H1 (cell line): ENCODE data around the gene ETV1. TPM values are rescaled to one million over a fixed set of nuclear protein-coding genes. Genes with fewer than 3 reads are reported as not detected.

Source experiments
- ASH2L ChIP-seq: fragments of 200-600, 300-600 bp; sonication (generic); IDR thresholded peaks from one replicate; pipeline ENCODE4 v1.7.1; 2017; ENCODE audit warnings: low read length
- ATF3 ChIP-seq: IDR thresholded peaks from 2 replicates; pipeline ENCODE4 v1.6.1; 2011; ENCODE audit warnings: low read depth, mild to moderate bottlenecking, low read length; ENCODE audit not compliant: insufficient read depth
- BCL11A ChIP-seq, 2 experiments: IDR thresholded peaks; one replicate each; pipeline ENCODE4 v1.6.1; 2011; ENCODE audit warnings: low read depth in 2 of 2, low read length in 2 of 2, mild to moderate bottlenecking in 2 of 2
- CBX8 ChIP-seq: fragments of 300-800, 300-1000 bp; sonication (generic); IDR thresholded peaks from 2 replicates; pipeline ENCODE4 v1.7.1; 2016; ENCODE audit warnings: low read depth, low read length, borderline replicate concordance
- CHD2 ChIP-seq: IDR thresholded peaks from 2 replicates; pipeline ENCODE4 v1.6.1; 2012; ENCODE audit warnings: low read length, improper control_type of control experiment
- GTF2F1 ChIP-seq: IDR thresholded peaks from 2 replicates; pipeline ENCODE4 v1.6.1; 2012; ENCODE audit warnings: low read depth, low read length, improper control_type of control experiment, borderline replicate concordance
- NRF1 ChIP-seq: IDR thresholded peaks from 2 replicates; pipeline ENCODE4 v1.6.1; 2011; ENCODE audit warnings: mild to moderate bottlenecking, low read depth, low read length, improper control_type of control experiment
- PHF8 ChIP-seq: fragments of 200-600 bp; sonication (generic); conservative IDR thresholded peaks from 2 replicates; pipeline ENCODE4 v1.7.1; 2012; ENCODE audit warnings: low read depth, mild to moderate bottlenecking, inconsistent platforms, low read length, moderate library complexity
- POLR2A ChIP-seq, 2 experiments: IDR thresholded peaks; 1 replicate in 1 of 2; 2 replicates in 1 of 2; pipeline ENCODE4 v1.6.1; 2011; ENCODE audit warnings: low read depth in 2 of 2, low read length in 2 of 2, mild to moderate bottlenecking in 2 of 2; ENCODE audit errors: control extremely low read depth in 1 of 2
- RBBP5 ChIP-seq: IDR thresholded peaks from 2 replicates; pipeline ENCODE4 v1.7.1; 2012; ENCODE audit warnings: low read depth, mild to moderate bottlenecking, inconsistent platforms, low read length, moderate library complexity, borderline replicate concordance
- SAP30 ChIP-seq: fragments of 300-600 bp; sonication (generic); IDR thresholded peaks from 2 replicates; pipeline ENCODE4 v1.7.1; 2012; ENCODE audit warnings: low read length, moderate library complexity, mild to moderate bottlenecking, inconsistent platforms; ENCODE audit not compliant: insufficient read depth, insufficient replicate concordance
- SIN3A ChIP-seq, 2 experiments: IDR thresholded peaks in 1 of 2; conservative IDR thresholded peaks in 1 of 2; 2 replicates each; pipeline ENCODE4 v1.6.1; 2011 to 2012; ENCODE audit warnings: low read length in 2 of 2, improper control_type of control experiment in 1 of 2, low read depth in 1 of 2, mild to moderate bottlenecking in 1 of 2
- SP1 ChIP-seq: IDR thresholded peaks from 2 replicates; pipeline ENCODE4 v1.6.1; 2011; ENCODE audit warnings: low read depth, low read length
- SP2 ChIP-seq: IDR thresholded peaks from 2 replicates; pipeline ENCODE4 v1.6.1; 2012; ENCODE audit warnings: mild to moderate bottlenecking, low read length, inconsistent platforms
- TAF1 ChIP-seq: IDR thresholded peaks from 2 replicates; pipeline ENCODE4 v1.6.1; 2011; ENCODE audit warnings: mild to moderate bottlenecking, low read depth, low read length
- USF2 ChIP-seq: IDR thresholded peaks from 2 replicates; pipeline ENCODE4 v1.6.1; 2011; ENCODE audit warnings: low read length, improper control_type of control experiment
- YY1 ChIP-seq: IDR thresholded peaks from 2 replicates; pipeline ENCODE4 v1.6.1; 2011; ENCODE audit warnings: low read depth, mild to moderate bottlenecking, low read length
- ZNF274 ChIP-seq: IDR thresholded peaks from 2 replicates; pipeline ENCODE4 v1.7.0; 2012; ENCODE audit warnings: low read length, borderline replicate concordance; ENCODE audit errors: extremely low read depth
- polyA plus RNA-seq, 7 experiments: library from polyadenylated mRNA; depleted of rRNA in 3 of 7; stranded (reverse) in 5 of 7; unstranded in 2 of 7; fragments of >200 nt in 5 of 7; fragments of 200-250 nt in 2 of 7; gene quantifications; 1 replicate in 5 of 7; 2 replicates in 1 of 7; 4 replicates in 1 of 7; pipeline versions ENCODE4 v1.2.1 to v1.2.3, GENCODE V29; 2011 to 2013; ENCODE audit warnings: missing spikeins in 2 of 7, mixed read lengths in 2 of 7
- total RNA-seq: library from RNA; stranded (reverse); fragmentation: NEBNext Ultra II Directional; extraction: Animal tissue kit (Norgen Biotek cat#: 25700); gene quantifications from 2 replicates; pipeline ENCODE4 v1.2.1, GENCODE V29; 2021
- TF ChIP-seq, protein P1 (sequence below): IDR thresholded peaks from 2 replicates; pipeline ENCODE4 v1.6.1; 2012; ENCODE audit warnings: inconsistent platforms
- TF ChIP-seq, protein P2 (sequence below), 3 experiments: IDR thresholded peaks; 1 replicate in 2 of 3; 2 replicates in 1 of 3; pipeline versions ENCODE4 v1.5.1 to v1.6.1; 2011; ENCODE audit warnings: low read length in 3 of 3, mild to moderate bottlenecking in 3 of 3, inconsistent platforms in 2 of 3, low read depth in 1 of 3, moderate library complexity in 1 of 3; ENCODE audit not compliant: insufficient read depth in 1 of 3; ENCODE audit errors: control extremely low read depth in 1 of 3

ETV1 gene
- total and polyA plus RNA-seq, 2 of the 8 experiments (the other 6 are each of a cell fraction or from before 2014, with no cell fraction given), result 58.3 to 91.2 TPM

DNA sequence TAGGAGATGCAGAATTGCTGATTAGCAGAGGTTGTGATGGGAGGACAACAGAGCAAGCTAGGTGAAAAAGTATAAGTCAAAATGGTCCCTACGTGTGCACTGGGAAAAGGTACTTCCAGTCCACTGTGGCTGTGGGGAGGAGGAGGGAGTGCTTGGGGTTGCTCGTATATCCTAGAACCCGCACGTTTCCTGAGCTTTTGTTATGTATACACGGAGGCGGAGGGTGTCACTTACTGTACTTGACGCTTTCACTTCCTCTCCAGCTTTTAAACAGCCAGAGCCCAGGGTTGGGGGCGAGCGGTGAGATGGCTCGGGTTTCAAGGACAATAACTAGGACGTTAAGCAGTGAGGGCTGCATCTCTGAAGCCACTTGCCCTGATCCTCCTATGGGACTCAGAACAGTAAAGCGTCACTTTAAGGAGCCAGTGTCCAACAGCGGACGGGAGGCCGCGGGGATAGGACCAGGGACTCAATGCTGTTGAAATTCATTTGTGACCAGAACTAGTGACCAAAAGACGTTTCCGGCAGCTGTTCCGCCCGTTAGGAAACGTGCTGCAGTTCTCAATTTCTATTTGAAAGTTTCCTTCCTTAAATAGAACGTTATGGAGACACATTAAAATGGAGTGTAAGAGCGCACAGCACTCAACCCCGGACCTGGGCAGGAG lies 985 bp upstream of the ETV1 start (continued):
- TF ChIP-seq NRF1 (no peak), CHD2 (no peak), BCL11A (IDR thresholded peaks at IDR 0.05; ENCODE audit: low read depth in 2 of 2, low read length in 2 of 2) (no peak), CBX8 (no peak), RBBP5 (peak; percentile 64), PHF8 (peak; percentile 37), USF2 (no peak), ZNF274 (no peak), GTF2F1 (0 out of 2 replicates have a peak, but pooled peaks have one; percentile 30), SIN3A (conservative IDR thresholded peaks at IDR 0.05 in 1 of 2, IDR thresholded peaks at IDR 0.05 in 1 of 2; ENCODE audit: low read depth in 1 of 2, low read length in 2 of 2) (peak in 1 of 2 experiments; percentile 66; a peak in 2 of 4 replicates), ASH2L (peak; percentile 81), SP2 (no peak), SP1 (peak; percentile 12; the same call in 1 of the 2 replicates), TAF1 (peak; percentile 73), ATF3 (no peak), YY1 (0 out of 2 replicates have a peak, but pooled peaks have one; percentile 8), POLR2A (IDR thresholded peaks at IDR 0.05; ENCODE audit: control extremely low read depth in 1 of 2, low read depth in 2 of 2, low read length in 2 of 2) (peak; percentile 47 to 84), SAP30 (no peak)
- TF ChIP-seq, protein P1, sequence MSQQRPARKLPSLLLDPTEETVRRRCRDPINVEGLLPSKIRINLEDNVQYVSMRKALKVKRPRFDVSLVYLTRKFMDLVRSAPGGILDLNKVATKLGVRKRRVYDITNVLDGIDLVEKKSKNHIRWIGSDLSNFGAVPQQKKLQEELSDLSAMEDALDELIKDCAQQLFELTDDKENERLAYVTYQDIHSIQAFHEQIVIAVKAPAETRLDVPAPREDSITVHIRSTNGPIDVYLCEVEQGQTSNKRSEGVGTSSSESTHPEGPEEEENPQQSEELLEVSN, result no peak
- TF ChIP-seq, protein P2, sequence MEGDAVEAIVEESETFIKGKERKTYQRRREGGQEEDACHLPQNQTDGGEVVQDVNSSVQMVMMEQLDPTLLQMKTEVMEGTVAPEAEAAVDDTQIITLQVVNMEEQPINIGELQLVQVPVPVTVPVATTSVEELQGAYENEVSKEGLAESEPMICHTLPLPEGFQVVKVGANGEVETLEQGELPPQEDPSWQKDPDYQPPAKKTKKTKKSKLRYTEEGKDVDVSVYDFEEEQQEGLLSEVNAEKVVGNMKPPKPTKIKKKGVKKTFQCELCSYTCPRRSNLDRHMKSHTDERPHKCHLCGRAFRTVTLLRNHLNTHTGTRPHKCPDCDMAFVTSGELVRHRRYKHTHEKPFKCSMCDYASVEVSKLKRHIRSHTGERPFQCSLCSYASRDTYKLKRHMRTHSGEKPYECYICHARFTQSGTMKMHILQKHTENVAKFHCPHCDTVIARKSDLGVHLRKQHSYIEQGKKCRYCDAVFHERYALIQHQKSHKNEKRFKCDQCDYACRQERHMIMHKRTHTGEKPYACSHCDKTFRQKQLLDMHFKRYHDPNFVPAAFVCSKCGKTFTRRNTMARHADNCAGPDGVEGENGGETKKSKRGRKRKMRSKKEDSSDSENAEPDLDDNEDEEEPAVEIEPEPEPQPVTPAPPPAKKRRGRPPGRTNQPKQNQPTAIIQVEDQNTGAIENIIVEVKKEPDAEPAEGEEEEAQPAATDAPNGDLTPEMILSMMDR (IDR thresholded peaks at IDR 0.05; ENCODE audit: control extremely low read depth in 1 of 3, insufficient read depth in 1 of 3, low read depth in 1 of 3, low read length in 3 of 3), result no peak
